Activated CD4-positive, CD25-positive, alpha-beta regulatory T cell treated with anti-CD3 and anti-CD28 coated beads, Interleukin-2, amount 50 U/mL, for 16 hours (primary cell): ENCODE measurements around the gene TAS2R19.
"Not testable (repeated sequence)": the region's sequence is repeated elsewhere in the genome, so short reads cannot be mapped to it uniquely, and the experiment has no call there.

Source experiments
- DNase-seq: peaks from one replicate; pipeline ENCODE4 v3.0.0-alpha.2; 2020; ENCODE audit warnings: low read depth, low spot score

TAS2R19 gene

DNA sequence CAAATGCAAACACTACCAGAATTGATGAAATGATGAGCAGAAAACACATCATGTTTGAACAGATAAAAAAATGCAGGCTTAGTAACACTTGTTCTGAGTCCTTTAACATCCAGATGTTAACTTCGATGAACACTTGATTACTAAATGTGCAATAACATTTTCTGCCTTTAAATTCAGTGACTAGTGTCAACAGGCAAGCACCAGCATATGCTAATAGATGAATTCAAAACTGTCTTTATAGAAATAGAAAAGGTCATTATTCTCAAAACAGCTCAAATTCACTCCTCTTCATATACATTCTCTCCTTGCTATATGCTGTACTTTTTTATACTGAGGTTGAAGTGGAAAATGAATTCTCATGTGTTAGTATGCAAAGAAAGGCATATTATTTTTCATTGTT, at the start of gene TAS2R19:
Gene TAS2R19, minus strand, starts transcription at position 101 of the 400 bp plus-strand sequence. Its CDS starts 49 bp downstream, at position 52.
- DNase-seq, result no peak

DNA sequence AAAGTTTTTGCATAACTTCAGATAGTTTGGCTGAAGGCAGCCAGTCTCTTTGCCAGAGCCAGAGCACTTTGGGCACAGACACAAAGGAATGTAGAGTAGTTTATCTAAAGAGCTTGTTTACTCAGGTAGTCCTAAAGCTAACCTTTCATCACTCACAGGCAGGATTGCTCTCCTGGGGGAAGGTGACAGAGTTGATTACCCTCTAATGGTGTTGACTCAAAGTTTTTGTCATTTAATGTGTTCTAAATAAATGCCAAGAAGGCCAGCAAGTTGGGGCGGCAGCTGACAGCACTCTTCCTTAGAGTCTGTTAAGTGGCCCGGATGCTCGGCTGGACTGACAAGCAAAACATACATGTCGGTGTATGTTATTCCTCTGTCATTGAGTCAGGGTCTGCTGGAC, 49.0 kb upstream of the TAS2R19 start:
- DNase-seq, result no peak

- DNase-seq, result no peak
Measured at GRCh38 chr12:11070999-11071398, 48.6 kb upstream of the TAS2R19 start.

GRCh38 chr12:11069854-11070365, 47.5 kb upstream of the TAS2R19 start:
- no peak for DNase-seq

GRCh38 chr12:11067514-11067913, 45.1 kb upstream of the TAS2R19 start:
- DNase-seq, result no peak

GRCh38 chr12:11062194-11062593, 39.8 kb upstream of the TAS2R19 start, which contains the start of gene TAS2R46:
TSS of gene TAS2R46 (minus strand) at chr12:11062294. CDS start at chr12:11062294, 0 bp downstream.
- DNase-seq, result not testable (repeated sequence)

DNA sequence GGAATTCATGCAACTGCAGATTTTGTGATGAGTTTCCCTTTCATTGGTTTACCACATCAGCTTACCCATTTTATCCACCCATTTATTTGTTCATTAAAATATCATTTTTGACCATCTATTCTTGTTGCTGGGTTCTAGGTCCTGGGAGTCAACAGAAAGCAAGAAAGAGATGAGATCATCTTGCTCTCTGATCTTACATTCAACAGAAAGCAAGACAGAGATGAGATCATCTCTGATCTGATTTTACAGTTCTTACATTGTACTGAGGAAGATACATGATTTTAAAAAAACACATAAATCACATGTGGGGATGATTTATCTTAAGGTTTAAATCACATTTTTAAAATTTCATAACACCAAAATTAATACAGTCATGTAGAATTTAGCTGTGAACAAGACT, 37.4 kb upstream of the TAS2R19 start:
- DNase-seq, result no peak

DNA sequence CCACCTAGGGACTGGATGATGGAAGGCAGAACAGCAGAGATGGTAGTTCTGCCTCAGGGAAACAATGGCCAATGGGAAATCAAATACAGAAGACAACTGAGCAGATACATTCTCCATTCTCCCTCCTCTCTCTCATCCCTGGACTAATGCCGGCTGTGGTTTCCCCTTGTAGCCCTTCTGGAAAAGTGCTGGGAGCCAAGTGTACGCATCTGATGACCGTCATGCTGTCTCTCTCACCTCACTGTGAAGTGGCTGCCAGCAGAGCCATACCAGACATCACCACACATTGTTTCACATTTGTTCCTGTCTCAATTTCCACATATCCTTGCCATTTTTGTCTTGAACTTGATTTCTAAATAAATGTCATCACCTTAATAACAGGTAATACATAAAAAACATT, 36.6 kb upstream of the TAS2R19 start:
- no peak for DNase-seq

- no peak for DNase-seq
Measured at GRCh38 chr12:11055306-11055705, 32.9 kb upstream of the TAS2R19 start.

DNA sequence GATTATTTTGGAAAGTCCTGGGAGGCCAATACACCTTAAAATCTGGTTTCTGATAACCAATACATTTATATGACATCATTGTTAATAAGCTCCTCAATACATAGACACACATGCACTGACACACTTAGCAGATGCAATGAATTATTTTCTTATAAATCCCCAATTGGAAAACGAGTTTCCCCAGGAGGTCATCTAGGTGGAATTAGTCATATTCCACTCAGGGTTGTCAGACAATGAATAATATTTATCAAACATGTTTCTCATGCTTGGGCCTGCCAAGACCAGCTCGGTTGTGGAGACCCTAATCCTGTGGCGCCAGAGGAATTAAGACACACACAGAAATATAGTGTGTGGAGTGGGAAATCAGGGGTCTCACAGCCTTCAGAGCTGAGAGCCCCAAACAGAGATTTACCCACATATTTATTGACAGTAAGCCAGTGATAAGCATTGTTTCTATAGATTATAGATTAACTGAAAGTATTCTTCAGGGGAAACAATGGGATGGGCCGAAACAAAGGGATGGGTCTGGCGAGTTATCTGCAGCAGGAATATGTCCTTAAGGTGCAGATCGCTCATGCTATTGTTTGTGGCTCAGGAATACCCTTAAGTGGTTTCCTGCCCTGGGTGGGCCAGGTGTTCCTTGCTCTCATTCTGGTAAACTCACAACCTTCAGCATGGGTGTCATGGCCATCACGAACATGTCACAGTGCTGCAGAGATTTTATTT, 27.5 kb upstream of the TAS2R19 start:
- DNase-seq, result not testable (repeated sequence)

- not testable (repeated sequence) for DNase-seq
Measured at GRCh38 chr12:11041366-11041765, 18.9 kb upstream of the TAS2R19 start.

DNA sequence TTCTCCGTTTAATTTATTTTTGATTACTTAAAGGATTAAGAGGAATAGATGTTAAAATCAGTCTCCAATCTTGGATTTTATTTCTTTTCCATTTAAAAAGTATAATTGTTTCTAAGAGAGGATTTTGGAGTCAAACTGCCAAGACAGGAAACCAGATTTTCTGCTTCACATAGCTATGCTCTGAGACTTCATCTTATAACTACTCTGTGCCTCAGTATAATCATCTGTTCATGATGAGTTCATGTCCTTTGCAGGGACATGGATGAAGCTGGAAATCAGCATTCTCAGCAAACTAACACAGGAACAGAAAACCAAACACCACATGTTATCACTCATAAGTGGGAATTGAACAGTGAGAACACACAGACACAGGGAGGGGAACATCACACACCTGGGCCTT, 17.7 kb upstream of the TAS2R19 start:
- DNase-seq, result no peak

DNA sequence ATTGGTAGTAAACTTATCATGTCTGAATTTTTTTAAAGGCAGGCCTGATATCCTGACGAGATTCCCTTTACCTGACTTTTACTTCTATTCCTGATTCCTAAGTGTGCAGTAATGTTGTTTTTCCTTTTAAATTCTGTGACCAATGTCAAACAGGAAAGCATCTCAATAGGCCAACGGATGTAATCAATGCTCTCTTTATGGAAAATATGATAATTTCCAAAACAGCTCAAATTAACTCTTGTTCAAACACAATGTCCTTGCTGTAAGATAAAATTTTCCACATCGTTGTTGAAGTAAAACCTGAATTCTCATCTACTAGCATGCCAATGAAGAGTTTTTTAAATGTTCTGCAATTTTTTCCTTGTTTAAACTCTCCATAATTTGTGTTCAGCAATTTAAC, 16.8 kb upstream of the TAS2R19 start:
- no peak for DNase-seq

DNA sequence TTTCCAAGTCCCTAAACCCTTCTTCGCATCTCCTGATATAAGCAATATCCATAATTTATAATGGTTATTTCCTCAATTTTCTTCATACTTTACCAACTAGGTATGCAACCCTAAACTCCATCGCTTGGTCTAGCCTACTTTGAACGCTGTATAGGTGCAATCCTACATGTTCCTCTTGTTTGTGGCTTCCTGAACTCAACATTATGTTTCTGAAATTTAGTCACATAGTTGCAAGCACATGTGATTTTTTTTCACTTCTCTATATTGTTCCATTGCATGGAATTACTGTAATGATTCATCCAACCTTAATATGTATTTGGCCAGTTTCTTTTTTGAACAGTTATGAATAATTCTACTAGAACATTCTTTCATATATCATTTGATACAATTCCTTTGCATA, 11.5 kb upstream of the TAS2R19 start:
- not testable (repeated sequence) for DNase-seq

DNA sequence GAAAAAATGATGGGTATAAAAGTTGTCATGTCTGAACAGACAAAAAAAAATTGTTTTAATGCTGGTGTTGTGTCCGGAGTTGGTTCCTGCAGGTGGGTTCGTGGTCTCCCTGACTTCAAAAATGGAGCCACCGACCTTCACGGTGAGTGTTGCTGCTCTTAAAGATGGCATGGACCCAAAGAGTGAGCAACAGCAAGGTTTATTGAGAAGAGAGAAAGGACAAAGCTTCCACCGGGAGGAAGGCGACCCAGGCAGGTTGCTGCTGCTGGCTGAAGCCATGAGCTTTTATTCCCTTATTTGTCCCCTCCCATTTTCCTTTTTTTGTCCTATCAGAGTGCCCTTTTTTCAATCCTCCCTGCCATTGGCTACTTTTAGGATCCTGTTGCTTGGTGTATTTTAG, 8.9 kb upstream of the TAS2R19 start, which contains the start of gene TAS2R31:
Gene TAS2R31, minus strand, starts transcription at position 101 of the 400 bp plus-strand sequence. Its CDS starts 72 bp downstream, at position 29.
- no peak for DNase-seq

DNA sequence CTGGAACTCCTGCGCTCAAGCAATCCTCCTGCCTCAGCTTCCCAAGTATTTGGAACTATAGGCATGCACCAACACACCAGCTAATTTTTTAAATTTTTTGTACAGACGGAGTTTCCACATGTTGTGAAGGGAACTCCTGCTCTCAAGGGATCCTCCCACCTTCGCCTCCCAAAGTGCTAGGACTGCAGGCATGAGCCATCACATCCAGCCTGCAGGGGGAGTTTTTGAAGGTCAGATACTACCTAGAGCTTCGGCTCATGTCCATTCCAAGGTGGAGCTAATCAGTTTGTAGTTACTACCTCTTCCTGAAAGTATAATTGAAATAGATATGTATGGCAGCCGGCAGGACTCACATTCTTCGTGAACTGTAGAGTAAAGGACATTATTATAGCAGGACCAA, 3.7 kb upstream of the TAS2R19 start:
- no peak for DNase-seq

- DNase-seq, result no peak
Measured at GRCh38 chr12:11023387-11023786, 967 bp upstream of the TAS2R19 start.

DNA sequence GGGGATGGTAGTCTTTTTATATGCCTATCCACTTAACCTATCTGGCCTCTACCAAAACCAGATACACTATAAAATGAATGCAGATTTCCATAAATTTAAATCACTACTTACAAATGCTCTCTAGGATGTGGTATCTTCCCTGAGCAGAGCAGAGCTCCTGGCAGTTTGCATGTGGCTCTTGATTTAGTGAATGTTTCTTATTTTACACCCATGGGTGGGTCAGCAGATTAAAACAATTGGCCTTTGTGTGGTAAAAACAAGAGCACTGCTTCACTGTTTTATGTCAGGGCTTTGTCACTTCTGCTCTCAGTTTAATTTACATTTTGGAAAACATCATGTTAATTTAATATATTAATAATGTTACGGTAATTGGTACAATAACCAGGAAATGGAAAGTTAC, 5.5 kb downstream of the TAS2R19 start:
- DNase-seq, result no peak

- no peak for DNase-seq
Measured at GRCh38 chr12:11015775-11016430, 6.5 kb downstream of the TAS2R19 start.

GRCh38 chr12:11014234-11014633, 8.2 kb downstream of the TAS2R19 start:
- no peak for DNase-seq

- DNase-seq, result no peak
Measured at GRCh38 chr12:11007608-11008007, 14.8 kb downstream of the TAS2R19 start.

GRCh38 chr12:10998204-10998603, 24.2 kb downstream of the TAS2R19 start, which contains the start of gene TAS2R20:
TSS of gene TAS2R20 (minus strand) at chr12:10998304. CDS start at chr12:10997875, 429 bp downstream.
- no peak for DNase-seq

DNA sequence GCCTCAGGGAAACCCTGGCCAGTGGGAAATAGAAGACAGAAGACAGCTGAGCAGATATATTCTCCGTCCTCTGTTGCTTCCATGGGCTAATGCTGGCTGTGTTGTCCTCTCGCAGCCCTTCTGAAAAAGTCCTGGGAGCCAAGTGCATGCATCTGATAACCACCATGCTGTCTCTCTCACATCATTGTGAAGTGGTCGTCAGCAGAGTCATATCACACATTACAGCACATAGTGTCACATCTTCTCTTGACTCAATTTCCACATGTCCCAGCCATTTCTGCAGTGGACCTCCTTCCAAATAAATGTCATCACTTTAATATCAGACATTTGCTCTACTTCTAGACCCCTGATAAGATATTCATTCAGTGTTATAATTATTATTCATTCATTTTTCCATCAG, 28.1 kb downstream of the TAS2R19 start:
- no peak for DNase-seq
